GM12891 (cell line): Measurements from ENCODE around the gene DNAJC21.

Source experiments
- DNase-seq: peaks from one replicate; pipeline ENCODE4 v3.0.0; 2011; ENCODE audit warnings: low spot score; ENCODE audit not compliant: insufficient read length
- FAIRE-seq: peaks from 2 replicates; lab custom pipeline; 2011; peaks lifted over from hg19 to GRCh38; lab: Jason Lieb, UNC
- PAX5 ChIP-seq: IDR thresholded peaks from 2 replicates; pipeline ENCODE4 v1.6.1; 2011; ENCODE audit warnings: low read length, moderate library complexity, mild to moderate bottlenecking; ENCODE audit not compliant: insufficient read depth, severe bottlenecking
- POLR2A ChIP-seq: IDR thresholded peaks from 2 replicates; pipeline ENCODE4 v1.6.1; 2011; ENCODE audit warnings: low read depth, low read length, control low read depth
- POLR2AphosphoS5 ChIP-seq: IDR thresholded peaks from 2 replicates; pipeline ENCODE4 v1.6.1; 2011; ENCODE audit warnings: low read depth, low read length, control low read depth
- POU2F2 ChIP-seq: IDR thresholded peaks from 2 replicates; pipeline ENCODE4 v1.6.1; 2011; ENCODE audit warnings: low read depth, mild to moderate bottlenecking, control low read depth, low read length, moderate library complexity
- SPI1 ChIP-seq: IDR thresholded peaks from 2 replicates; pipeline ENCODE4 v1.6.1; 2011; ENCODE audit warnings: low read depth, low read length, control low read depth
- TAF1 ChIP-seq: IDR thresholded peaks from 2 replicates; pipeline ENCODE4 v1.6.1; 2011; ENCODE audit warnings: low read depth, low read length, control low read depth

Gene DNAJC21

GRCh38 chr5:34976347-34976746 is 47.0 kb downstream of the DNAJC21 start:
- TF ChIP-seq POLR2A, result no peak
- no peak for TF ChIP-seq POU2F2
- no peak for TF ChIP-seq PAX5
- no peak for TF ChIP-seq SPI1
- no peak for TF ChIP-seq TAF1
- TF ChIP-seq POLR2AphosphoS5, result no peak
- DNase-seq (no peak), FAIRE-seq (no peak)

- no peak for DNase-seq
These were observed 48.7 kb downstream of the DNAJC21 start for GRCh38 chr5:34977934-34978613.

GRCh38 chr5:34978681-34979080 is 49.3 kb downstream of the DNAJC21 start:
- no peak for TF ChIP-seq PAX5
- no peak for TF ChIP-seq POU2F2
- no peak for TF ChIP-seq TAF1
- no peak for TF ChIP-seq POLR2A
- TF ChIP-seq SPI1, result no peak
- no peak for TF ChIP-seq POLR2AphosphoS5
- no peak for DNase-seq
- FAIRE-seq, result no peak

More at GRCh38 chr5:34977934-34978613, 48.7 kb downstream of the DNAJC21 start:
- TF ChIP-seq SPI1 (no peak), TAF1 (no peak)
- no peak for FAIRE-seq

DNA sequence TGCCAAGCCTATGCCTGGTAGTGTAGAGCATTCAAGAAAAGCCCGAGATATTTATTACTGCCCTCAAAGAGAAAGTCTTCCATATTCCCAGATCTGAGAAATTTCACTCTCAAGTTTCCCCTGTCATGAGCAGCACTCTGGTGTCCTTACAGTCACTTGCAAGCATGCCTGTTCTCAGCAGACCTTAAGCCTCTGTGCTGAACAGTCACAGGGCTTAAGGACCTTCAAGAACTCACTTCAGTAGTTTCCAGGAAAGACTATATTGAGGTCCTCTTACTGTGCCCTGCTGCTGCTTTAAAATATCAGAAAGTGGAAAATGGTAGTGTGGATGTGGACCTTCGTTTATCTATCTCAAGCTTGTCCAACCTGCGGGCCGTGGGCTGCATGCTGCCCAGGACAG is 53.5 kb downstream of the DNAJC21 start:
- no peak for FAIRE-seq
- no peak for TF ChIP-seq POLR2AphosphoS5
- TF ChIP-seq POU2F2, result no peak
- TF ChIP-seq TAF1, result no peak
- no peak for TF ChIP-seq PAX5
- TF ChIP-seq SPI1, result no peak
- TF ChIP-seq POLR2A, result no peak
- no peak for DNase-seq

DNA sequence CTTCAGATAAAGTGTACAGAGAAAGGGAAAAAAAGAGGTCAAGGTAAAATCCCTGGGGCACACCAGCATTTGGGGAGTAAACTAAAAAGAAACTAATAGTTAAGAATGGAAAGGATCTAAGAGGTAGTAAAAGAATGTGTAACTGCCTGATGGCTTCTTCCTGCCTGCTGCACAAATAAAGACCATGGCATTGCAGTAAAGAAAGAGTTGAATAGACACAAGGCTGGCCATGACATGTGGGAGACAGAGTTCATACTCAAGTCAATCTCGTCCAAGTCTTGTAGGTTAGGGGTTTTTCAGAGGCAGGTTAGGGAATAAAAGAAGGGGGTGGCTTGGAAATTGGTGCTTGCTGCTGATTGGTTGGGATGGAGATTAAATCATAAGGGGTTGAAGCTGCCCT is 57.6 kb downstream of the DNAJC21 start:
- FAIRE-seq (no peak), DNase-seq (no peak)
- TF ChIP-seq TAF1, result no peak
- no peak for TF ChIP-seq PAX5
- TF ChIP-seq POLR2A, result no peak
- TF ChIP-seq POU2F2, result no peak
- TF ChIP-seq SPI1, result no peak
- no peak for TF ChIP-seq POLR2AphosphoS5

DNA sequence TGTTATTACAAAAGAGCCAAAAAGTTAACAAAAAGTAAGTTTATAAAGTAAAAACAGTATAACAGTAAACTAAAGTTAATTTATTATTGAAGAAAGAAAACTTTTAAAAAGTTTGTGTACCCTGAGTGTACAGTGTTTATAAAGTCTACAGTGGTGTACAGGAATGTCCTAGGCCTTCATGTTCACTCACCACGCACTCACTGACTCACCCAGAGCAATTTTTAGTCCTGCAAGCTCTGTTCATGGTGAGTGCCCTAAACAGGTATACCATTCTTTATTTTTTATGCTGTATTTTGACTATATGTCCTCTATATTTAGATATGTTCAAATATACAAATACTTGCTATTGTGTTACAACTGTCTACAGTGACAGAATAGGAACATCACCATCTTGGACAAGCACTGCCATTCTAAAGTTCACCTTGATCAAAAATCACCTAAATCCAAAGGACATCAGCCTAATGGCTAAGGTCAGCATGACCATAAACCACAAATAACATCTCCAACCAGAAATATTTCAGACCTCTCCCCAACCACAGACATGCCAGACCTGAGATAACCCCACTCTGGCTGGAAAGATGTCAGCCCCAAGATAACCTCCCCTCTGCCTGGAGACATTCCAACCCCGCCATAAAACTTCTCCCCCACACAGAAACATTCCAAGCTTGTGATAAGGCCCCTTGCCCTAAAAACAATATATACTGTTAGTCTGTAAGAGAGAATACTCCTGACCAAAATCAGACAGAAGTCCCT is 62.3 kb downstream of the DNAJC21 start:
- TF ChIP-seq POLR2AphosphoS5 (no peak), POLR2A (no peak), SPI1 (no peak), POU2F2 (no peak), TAF1 (no peak), PAX5 (no peak)
- no peak for DNase-seq
- no peak for FAIRE-seq

DNA sequence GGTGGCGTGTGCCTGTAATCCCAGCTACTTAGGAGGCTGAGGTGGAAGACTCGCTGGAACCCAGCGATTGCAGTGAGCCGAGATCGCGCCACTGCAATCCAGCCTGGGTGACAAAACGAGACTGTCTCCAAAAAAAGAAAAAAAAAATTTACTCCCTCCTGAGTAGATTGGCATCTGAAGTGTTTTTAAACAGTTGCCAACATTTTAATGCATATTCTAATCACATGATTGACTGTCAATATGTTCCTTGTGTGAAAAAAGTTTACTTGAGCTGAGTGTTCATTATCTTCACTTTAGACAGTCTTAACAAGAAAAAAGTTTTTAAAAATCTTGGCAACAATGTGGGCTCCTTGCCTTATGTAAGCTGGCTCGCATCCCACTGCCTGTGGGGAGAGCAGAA is 64.6 kb downstream of the DNAJC21 start:
- DNase-seq, result no peak
- FAIRE-seq, result no peak

DNA sequence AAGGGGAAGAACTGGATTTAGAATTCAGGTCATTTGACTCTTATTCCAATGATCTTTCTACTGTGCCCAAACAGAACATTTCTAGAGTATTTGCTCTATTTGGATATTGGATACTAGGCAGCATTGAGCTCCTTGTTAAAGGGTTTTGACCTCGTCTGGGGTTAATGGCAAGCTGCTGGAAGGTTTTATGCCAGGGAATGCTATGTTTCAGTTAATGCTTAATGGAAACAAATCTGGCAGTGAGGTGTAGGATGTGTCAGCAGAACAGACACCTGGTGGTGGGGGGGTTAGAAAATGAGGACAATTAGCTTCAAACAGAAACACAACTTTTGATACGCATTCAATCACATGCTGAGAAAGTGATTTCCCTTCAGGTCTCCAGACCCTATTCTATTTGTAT is 66.9 kb downstream of the DNAJC21 start:
- FAIRE-seq (no peak), DNase-seq (no peak)
- no peak for TF ChIP-seq POLR2A
- TF ChIP-seq POLR2AphosphoS5, result no peak
- TF ChIP-seq TAF1, result no peak
- no peak for TF ChIP-seq POU2F2
- no peak for TF ChIP-seq PAX5
- no peak for TF ChIP-seq SPI1

More for the DNA sequence above, 64.6 kb downstream of the DNAJC21 start:
- TF ChIP-seq TAF1, result no peak
- TF ChIP-seq POU2F2, result no peak
- no peak for TF ChIP-seq POLR2AphosphoS5

- FAIRE-seq (no peak), DNase-seq (no peak)
- TF ChIP-seq SPI1 (no peak), PAX5 (no peak), TAF1 (no peak), POU2F2 (no peak)
These were observed 68.9 kb downstream of the DNAJC21 start for GRCh38 chr5:34998058-34998789.
